GM21367 (cell line): ENCODE data around the gene CHMP4B.

Experiments
- ATAC-seq: cut with Tn5 transposase; IDR thresholded peaks from one replicate; pipeline ENCODE4 v1.9.1; 2021; ENCODE audit not compliant: unreplicated experiment

Gene CHMP4B

DNA sequence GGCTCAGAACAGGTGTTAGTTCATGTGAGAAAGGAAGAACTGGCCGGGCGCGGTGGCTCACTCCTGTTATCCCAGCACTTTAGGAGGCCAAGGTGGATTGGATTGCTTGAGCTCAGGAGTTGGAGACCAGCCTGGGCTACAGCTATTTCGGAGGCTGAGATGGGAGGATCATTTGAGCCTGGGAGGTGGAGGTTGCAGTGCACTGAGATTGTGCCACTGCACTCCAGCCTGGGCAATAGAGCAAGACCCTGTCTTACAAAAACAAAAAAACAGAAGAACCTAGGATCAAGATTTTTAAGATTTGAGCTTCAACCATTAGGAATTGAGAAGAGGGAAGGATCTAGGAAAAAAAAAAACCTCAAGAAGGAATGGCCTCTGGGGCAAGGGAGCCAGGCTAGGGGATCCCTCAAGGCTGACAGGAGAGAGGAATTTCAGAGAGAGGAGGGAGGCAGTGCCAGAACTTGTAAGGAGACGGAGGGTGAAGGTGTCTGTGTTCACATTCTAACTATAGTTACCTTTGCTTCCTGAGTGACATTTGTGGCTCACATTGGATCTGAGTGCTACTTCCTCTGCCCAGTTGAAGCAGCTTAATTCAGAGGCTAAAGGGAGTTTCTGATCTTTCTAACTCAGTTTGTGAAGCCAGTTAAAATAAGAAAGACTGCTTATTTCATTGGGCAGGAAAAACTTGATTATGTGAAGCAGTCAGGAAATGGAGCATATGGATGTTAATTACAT lies 26.1 kb downstream of the CHMP4B start:
- ATAC-seq, result no peak

DNA sequence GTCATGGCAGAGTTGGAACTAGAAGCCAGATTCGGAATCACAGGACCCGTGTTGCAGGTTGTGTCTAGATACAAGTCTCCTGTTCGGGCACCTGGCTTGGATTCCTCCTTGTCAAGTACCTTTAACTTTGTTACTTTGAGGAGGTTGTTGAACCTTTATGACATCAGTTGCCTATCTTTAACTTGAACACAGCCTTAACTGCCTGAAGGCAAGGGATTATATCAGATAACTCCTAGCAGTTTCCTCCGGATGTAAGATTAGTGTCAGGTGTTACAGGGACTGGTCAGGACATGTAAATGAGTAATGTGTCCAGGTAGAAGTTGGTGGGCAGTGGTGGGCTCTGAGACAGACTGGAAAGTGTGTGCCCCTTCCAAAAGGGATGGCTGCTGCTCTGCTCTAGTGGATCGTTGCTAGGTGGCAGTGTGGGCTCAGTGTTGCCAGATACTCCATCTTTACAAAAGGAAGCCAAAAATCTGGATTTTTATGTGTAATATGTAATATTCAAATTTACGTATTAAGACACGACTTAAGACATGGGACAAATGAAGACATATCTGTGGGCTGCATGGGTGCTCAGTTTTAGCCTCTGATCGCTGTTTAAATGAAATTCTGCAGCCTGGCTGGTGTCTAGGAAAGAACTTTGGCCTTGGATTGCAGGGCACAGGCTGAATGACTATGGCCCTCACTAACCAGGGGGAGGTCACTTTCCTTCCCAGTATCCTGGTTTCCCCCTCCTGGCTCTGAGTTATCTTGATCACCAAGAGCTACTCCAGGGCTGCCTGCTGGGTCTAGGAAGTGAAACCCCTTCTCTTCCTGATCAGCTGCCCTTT lies 27.1 kb downstream of the CHMP4B start:
- no peak for ATAC-seq

DNA sequence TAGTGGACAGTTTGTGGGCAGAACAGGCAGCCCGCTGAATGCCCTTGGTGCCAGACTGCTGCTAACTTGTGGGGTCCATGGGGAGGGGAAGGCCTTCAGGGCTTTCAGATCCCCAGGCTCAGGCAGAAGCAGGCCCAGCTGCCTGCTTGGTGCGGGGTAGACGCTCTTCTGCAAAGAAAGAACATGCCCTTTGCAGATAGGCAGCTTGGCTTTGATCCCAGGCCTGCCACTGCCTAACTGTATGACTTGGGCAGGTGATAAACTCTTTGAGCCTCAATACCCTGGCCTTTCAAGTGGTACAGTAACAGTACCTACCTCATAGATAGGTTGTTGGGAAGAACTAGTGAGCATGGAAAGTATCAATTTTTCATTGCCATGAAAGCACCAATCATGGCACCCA lies 28.4 kb downstream of the CHMP4B start:
- ATAC-seq, result no peak

DNA sequence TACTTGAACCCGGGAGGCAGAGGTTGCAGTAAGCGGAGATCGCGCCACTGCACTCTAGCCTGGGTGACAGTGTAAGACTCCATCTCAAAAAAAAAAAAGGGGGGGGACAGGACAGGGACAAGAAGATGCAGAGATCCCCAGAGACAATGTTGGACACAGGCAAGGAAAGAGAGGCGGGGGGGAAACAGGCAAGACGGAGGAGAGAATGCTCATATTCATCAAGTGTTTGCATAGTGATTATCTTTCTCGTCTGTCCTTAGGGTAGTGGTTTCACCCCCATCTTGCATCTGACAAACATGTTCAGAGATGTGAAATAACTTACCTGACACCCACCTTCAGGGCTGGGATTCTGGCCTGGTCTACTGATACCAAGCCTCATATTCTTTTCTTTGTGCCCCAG lies 29.0 kb downstream of the CHMP4B start:
- no peak for ATAC-seq

DNA sequence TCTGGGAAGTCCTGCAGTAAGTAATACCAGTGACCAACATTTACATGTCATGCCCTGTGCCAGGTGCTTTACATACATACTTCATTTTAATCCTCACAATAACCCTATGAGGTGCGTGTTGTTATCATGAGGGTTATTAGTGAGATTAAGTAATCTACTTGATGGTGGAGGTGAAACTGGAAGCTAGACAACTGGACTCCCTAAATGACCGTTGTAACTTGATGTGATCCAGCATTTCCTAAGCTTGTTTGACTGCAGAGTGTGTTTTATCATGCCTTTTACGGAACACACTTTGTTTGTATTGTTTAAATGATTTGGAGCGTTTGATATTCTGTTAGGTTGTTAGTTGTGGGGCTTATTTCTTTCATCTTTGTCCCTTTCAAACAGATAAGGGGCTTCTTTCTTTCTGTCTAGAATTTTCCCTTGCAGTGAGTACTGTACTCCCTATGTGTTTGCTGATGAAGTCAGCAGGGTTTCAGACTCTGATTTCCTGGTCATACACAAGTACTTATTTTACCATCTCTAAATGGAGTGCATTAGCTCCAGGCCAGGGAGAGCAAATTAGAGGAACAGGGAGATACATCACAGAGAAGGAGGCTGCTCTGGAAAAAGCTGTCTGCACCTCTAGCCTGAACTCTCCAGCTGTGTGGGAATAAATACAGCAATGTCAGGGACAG lies 29.7 kb downstream of the CHMP4B start:
- no peak for ATAC-seq

DNA sequence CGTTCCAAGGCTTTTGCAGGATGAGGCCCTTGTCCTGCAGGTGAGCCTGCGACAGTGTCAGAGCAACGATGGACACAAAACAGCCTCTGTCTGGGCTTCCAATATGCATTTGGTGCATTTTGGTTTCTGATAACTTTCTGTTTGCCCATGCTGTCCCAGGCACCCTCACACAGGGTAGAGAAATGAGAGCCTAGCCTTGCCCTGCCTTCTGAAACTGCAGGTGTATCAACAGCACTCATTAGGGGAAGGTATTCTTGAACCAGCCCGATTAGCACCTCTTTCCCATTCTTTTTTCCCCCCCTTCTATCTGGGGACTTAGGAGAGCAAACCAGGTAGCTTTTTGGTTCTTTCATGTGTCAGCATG lies 30.3 kb downstream of the CHMP4B start:
- ATAC-seq, result no peak

DNA sequence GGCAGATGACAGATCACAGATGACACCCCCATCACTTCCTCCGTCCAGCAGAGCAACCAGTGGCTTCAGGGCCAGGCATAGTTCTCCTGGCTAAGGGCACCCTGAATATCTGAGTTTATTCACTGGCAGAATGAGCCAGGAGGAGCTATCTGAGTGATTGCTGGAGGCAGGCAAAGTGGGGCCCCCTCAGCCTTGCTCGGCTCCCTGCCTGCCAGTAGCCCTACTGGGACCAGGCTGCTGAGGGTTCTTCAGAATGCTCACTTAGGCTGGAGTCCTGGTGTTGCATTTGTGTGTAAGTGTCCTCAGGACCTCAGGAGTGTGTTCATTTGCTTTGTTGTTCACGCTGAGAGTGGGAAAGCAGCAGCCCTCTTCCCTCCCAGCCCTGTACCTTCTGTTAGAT lies 31.2 kb downstream of the CHMP4B start:
- no peak for ATAC-seq

DNA sequence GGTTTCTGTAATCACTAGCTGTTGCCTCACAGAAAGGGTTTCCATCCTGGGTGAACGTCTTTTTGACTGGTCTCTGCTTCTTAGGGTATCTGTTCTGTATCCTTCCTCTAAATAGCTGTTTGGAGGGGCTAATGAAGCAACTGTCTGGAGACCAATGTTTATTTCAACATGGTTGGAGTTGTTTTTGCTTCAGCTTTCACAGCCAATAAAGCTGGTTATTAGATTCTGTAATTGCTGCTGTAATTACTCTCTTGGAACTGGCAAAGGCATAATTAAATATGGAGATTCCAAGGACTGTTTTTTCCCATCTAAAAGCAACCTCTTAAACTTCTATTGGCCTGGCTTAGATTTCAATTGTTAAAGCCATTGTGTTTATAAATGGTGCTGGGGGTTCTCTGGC lies 31.9 kb downstream of the CHMP4B start:
- ATAC-seq, result no peak

DNA sequence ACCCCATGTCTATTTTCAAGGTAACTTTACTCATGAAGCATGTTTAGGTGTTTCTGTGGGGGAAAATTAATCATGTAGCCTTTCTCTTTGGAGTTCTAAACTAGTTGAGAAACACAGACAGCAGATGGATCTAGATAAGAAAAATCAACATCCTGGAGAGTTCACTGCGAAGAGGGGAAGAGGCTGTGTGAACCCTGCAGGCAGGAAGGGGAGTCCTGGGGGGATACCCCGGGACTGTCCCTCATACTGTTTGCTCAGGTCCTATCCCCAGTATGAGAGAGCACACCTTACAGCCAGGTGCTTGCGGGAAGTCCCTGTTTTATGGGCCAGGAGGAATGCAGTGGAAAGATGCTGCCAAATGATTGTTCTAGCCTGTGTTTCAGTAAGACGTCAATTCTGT lies 32.7 kb downstream of the CHMP4B start:
- no peak for ATAC-seq

DNA sequence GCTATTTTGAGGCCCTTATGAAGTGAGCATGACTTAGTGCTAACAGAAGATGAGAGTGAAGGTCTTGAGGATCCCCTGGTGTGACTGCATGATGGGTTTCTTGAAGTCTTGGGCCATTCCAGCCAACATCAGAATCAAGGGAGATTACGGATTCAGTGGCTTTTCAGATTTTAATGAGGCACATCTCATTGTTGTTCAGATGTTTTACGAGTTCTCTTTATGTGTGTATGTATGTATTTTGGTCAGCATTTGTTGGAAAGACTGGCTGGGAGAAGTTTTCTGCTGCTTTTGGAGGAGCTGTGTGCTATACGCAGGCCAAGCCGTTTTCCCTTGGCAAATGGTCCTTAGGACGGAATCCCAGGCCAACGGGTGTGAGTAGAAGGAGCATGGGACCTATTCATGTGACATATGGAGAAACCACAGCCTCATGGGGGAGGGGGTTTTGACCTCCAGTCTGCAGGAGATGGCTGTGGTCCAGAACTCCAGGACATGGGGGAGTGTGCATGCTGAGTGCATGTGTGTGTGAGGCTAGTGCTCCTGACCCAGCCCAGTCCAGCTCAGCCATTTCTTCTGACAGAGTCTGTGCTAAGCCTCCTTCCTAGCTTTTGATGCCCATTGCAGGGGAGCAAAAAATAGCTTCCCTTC lies 35.3 kb downstream of the CHMP4B start:
- ATAC-seq, result no peak

DNA sequence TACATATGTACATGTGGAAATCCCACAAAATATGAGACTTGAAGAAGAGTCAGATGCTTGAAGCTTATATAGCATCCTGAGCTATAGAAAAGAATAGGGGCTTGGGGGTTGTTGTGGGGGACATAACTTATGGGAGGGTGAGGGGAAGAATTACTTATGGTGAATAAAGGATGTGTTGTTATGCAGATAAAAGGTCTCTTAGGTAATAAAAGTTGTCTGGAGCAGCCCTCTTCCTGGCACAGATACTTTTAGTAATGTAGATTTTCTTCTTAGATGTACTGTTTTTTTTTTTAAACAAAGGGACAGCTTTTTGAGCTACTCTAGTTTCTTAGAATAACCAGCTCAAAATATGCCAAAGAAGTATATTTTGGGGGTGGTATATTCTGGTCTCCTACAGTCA lies 35.9 kb downstream of the CHMP4B start:
- ATAC-seq, result no peak

DNA sequence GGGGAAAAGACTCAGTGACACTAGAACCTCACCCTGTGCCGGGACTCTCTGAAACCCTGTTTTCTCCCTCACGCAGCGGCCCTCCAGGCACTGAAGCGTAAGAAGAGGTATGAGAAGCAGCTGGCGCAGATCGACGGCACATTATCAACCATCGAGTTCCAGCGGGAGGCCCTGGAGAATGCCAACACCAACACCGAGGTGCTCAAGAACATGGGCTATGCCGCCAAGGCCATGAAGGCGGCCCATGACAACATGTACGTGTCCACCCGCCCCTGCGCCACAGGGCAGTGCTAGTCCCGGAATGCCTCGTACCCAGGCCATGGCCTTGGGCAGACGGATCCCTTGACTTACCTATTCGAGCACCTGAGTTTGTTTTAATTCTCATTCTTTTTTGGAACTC lies 37.2 kb downstream of the CHMP4B start:
- ATAC-seq, result no peak

DNA sequence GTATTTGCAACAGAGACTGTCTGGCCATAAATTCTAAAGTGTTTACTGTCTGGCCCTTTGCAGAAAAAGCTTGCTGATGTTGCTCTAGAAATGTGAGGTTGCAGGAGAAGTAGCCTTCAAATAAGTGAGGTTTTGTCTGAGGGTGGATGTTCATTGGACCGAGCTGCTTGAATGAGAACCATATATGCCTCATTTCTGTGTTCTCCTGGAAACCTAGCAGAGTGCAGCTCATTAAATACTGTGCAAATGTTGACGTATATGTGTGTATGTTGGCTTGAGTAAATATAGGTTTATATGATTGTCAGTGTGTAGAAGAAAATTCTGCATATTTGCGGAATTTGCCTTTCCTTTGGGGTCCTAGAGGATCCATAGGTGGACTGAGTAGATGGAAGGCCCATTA lies 39.0 kb downstream of the CHMP4B start:
- no peak for ATAC-seq

DNA sequence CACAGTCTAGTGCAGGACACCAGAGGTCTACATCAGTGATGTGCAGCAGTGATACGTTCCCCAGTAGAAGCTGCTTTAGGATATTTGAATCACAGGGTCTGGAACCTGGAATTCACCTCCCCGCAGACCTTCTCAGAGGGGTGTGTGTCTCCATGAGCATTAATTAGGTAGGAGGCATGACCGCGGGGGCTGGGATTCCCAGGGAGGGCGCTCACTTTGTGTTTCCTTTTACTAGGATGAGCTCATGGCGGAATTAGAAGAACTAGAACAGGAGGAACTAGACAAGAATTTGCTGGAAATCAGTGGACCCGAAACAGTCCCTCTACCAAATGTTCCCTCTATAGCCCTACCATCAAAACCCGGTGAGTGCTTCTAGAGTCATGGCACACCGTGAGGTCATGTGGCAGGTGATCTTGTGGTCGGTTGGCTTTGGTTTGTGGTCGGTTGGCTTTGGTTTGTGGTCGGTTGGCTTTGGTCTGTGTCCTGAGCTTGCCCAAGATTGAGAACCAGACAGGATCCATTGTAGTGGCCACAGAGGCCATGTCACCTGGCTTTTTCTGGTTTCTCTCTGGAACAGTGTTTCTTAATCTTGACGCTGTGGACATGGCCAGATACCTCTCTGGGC lies 40.8 kb downstream of the CHMP4B start:
- no peak for ATAC-seq

DNA sequence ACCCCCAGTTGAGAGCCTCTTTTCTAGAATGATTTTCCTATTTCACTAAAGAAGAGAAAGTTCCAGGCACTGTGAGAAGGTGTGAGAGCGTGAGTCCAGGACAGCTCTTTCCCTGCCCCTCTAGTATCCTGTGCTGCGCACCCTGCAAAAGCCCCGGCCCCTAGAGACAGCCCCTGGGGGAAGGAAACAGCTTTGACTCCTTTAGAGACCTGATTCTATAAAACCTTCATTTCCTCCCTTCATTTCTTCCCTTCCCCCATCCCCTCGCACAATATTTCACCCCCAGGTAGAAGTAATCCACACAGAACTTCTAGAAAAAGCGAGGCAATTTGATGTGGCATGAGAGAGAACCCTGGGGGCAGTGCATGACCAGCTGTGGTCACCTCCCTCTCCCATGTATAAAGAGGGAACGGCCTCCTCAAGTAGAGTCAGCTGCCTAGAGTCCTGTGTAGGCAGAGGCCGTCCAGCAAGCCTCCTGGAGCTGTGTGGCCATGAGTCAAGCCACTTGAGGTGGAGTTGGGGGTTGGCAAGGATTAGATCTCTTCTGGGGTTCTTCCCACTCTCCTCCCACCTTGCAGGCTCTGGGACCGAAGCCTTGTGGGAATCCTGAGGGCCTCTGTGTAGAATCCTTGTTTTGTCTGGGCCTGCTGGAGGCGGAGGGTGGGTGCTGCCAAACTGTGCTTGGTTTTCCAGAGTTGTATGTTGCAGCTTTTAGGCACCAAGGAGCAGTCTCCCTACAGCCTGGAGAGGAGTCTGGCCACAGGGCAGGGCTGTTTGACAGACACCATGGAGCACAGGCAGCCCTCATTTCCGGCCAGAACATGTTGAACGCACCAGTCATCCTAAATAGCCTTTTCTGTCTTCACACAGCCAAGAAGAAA lies 41.7 kb downstream of the CHMP4B start:
- ATAC-seq, result no peak

DNA sequence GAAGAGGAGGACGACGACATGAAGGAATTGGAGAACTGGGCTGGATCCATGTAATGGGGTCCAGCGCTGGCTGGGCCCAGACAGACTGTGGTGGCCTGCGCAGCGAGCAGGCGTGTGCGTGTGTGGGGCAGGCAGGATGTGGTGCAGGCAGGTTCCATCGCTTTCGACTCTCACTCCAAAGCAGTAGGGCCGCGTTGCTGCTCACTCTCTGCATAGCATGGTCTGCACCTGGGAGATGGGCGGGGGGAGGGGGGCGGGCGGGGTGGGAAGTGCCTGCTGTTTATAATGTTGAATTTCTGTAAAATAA lies 42.3 kb downstream of the CHMP4B start:
- ATAC-seq, result no peak

DNA sequence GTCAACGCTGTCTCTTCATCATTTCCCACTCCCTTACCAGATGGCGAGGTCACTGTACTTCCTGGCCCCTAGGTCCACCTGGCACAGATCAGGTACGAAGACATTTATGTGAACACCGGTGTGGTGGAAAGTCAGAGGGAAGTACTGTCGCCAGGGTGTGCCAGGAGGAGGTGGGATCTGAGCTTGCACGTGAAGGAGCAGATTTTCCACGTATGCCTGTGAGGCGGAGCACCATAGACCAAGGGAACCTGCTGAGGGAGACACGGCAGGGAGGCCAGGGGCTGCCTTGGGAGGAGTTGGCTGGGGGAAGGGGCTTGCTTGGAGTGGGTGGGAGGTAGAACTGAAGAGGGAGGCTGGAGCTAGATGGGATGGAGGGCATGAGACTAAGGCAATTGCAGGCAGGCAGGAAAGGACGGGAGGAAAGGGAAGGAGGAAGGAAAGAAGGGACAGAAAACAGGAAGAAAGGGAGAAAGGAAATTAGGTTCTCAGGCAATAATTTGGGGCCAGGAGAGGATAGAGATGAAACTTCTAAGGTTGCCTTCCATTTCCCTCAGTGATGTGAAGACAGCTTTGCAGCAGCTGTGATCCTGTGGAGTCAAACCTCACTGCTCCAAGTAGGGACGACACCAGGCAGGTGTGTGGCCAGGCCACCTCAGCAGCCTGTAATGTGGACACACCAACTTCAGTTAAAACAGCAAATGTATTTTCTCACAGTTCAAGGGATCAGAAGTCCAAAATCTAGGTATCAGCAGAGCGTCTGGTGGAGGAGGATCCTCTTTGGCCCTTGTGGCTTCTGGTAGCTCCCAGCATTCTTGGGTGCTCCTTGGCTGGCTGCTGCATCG lies 46.8 kb downstream of the CHMP4B start:
- ATAC-seq, result no peak

DNA sequence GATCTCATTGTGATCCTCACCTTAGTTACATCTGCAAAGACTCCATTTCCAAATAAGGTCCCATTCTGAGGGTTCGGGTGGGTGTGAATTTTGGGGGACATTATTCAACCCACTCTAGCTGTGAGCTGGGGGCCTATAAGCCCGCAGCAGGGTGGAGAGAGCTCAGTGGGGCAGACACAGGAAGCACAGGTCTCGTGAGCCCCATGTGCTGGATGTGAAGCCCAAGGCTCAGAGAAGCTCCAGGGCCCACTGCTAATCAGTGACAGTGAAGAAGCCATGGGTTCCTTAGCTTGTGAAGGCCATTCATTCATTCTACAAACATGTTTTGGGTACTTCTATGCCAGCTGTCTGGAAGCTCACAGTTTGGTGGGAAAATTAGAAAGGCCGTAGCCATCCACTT lies 47.5 kb downstream of the CHMP4B start:
- no peak for ATAC-seq

DNA sequence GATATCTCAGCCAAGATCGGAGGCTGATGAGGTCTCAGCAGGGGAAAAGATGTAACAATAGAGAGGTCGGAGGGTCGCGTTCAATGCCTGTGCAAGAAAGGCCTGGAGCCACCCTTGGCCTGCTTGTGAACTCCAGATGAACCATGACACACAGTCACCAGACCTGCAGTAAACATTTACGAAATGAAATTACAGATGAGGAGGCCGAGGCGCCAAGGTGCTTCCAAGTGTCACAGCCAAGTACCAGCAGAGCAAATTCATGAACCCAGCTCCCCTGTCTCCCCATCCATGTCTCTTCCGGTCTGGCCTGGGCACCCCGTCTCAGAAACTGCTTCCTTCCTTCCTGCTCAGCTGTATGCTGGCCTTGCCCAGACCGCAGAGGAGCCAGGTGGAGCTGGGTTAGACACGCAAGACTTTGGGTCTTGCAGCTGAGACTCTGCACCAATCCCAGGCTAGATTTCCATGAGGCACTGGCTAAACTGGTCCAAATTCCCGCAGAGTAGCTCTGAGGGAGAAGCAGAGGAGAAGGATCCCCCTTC lies 48.1 kb downstream of the CHMP4B start:
- no peak for ATAC-seq
